Globus pallidus (tissue), 1 donor: ENCODE results near the gene TBPL1.
"Not testable (repeated sequence)": the region's sequence is repeated elsewhere in the genome, so short reads cannot be mapped to it uniquely, and the experiment has no call there.

Source experiments
- DNase-seq: peaks from one replicate; pipeline ENCODE4 v3.0.0-alpha.2; 2015; ENCODE audit warnings: low spot score

TBPL1 gene

GRCh38 chr6:133953634-133954415 is 801 bp downstream of the TBPL1 start:
- peak; percentile 24 for DNase-seq

DNA sequence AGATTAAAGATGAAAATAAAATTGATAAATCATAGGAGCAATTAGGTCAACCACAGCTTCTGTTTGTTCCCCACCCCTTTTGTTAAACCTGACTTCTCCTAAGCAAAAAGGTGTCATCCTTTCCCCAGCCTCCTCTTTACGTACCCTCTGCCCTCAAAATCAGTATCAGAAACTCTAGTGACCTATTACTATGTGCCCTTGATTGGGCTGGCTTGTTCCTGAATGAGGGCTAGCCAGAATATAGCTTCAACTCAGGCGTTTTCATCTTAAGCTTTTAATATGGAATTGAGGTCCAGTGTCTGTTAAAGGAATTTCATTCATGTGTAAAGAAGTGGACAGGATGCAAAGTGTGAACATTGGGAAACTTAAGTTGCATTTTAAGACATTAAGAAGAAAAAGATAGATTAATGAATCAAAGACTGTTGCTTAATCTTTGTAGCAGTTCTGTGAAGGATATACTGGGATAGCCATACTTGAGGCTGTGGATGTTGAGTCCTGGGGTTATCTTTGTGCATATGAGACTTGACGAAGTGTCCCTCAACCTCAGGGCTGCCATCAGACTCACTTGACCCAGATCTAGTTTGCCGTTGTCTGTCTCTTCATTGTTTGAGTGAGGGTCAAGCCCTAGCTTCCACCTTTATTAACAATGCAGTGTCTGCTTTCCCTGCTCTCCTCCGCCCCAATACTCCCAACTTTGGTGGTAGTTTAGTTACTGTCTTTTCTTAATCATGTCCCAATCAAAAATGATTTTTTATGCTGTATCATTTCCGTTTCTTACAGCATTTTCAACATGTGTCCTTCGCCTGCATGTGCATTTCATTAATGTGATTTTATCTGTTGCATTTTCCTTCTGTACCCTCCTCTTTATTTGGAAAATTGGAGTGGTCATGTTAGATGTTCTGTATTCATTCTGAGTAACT is 1.9 kb downstream of the TBPL1 start:
- no peak for DNase-seq

DNA sequence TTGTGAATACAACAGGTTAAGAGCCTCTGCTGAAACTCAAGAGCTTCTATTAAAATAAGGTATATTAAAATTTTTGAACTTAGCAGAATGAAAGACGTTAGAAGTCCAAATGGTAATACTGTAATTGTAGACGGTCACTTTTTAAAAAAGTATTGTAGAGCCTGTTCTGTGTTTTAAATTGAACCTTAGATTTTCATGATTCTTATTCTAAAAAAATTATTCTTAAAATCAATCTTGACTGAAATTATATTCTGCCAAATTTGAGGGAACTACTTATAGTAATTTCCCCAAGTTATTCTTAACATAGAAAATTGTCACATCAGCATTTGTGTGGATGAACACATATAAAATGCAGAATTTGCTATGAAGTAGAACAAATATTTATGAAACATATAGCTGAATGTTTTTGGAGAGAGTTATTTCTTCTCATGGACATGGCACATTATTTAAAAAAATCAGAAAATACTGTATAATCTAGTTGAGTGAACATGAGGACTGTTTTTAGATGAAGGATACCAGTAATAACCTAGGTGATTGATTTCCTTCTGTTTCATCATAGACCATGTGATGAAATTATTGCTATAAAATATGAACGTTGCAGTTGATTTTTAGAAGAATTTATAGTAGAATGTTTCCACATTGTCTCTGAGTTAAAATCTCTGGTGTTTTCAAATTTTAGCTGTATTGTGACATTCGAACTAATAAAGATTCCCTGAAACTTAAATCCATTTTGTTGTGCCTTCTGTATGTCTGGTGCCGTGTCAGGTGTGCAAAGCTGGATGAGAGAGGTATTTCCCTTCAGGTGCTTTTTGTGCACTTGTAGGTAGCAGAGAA is 2.8 kb downstream of the TBPL1 start:
- DNase-seq: no peak

- DNase-seq: no peak
Measured at GRCh38 chr6:133956416-133957049, 3.5 kb downstream of the TBPL1 start.

DNA sequence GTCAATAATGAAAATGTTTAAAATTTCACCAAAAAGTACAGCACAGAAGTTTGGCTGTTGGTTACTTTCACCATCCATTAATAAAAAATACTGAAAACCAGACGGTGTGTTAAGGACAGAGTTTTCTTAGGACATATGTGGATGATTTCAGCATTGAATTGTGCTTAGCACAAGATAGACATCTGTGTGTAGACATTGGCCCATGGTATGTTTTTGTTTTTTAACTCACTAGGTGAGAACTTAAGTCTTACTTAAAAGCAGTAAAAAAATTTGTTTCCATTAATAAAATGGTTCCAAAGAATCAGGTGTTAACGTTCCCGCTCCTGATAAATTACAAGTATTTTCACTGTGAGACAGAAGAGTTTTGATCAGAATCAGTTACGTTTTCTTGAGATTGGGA is 4.2 kb downstream of the TBPL1 start:
- no peak for DNase-seq

DNA sequence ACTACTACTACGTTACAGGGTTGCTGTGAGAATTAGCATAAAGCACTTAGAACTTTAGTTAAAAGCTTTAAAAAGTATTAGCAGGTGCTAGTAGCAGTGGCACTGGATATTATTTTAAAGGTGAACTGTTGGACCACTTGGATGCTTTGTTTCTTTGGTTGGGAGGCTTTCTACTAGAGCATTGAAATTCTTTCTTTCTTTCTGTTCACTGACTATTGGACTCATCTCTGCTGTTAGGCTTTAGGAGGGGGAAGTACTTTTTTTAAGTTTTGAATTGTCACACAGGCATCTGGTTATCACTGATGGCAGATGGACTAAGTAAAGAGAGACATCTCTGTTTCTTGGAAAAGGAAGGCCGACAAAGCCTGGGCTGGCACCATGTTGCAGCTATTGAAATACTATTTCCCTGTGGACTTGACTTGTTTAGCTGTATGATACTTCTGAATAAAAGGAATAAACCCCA is 4.8 kb downstream of the TBPL1 start:
- DNase-seq: no peak

GRCh38 chr6:133958791-133959190 is 5.8 kb downstream of the TBPL1 start:
- DNase-seq: no peak

DNA sequence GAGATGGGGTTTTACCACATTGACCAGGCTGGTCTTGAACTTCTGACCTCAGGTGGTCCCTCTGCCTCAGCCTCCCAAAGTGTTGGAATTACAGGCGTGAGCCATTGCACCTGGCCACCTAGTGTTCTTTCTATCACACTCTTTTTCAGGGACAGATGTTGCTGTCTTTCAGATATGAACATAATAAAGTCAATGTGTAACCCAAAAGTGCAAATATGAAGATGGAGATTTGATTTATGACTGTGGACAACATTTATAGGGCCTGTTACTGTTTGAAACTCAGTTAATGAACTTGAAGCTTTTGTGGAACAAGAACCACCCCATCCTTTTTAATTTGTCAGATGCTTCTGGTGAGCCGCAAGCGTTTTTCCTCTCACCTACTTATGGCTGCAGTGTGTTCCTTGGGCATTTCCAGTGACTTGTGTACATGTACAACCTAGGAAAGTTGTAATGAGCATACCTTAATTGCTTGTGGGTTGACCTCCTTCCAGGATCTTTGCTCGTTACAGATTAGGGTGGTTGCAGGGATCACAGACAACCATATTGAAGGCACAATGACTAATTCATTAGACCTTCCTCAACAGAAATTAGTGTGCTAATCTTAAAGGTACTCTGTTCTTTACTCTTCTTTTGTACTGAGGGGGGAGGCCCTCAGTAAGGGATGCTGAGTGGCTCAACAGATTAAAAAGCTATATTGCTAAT is 6.8 kb downstream of the TBPL1 start:
- DNase-seq: no peak

DNA sequence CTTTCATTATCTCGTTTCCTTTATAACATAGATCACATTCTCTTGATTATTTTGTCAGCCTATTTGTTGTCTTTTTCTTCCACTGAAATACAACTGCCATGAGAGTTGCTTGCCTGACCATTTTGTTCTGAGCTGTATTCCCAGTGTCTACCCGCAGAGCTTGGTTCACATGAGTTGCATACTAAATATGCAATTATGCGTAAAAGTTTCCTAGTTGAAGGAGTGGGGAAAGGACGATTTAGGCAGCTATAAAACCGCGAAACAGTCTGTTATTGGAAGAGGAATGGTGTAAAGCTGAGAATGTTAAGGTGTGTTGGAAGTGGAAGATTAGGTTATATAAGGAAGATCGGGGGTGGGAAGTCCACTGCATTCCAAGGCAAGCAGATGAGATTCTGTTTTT is 8.8 kb downstream of the TBPL1 start:
- DNase-seq: no peak

GRCh38 chr6:133964052-133964451 is 11.0 kb downstream of the TBPL1 start:
- no peak for DNase-seq

DNA sequence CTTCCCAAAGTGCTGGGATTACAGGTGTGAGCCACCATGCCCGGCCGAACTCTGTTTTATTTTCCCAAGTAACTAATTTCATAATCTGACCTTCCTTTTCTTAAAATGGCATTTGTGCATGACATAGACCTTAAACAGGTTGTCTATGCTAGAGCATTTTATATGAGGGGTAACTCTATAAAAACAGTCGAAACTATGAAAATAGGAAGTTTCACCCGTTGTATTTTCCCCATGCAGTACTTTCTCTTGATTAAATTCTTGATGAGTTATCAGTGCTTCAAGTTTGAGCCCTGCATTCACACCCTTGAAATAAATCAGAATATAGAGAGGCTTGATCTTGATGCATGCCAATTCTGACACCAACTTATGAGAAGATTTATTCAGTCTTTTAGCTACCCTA is 11.7 kb downstream of the TBPL1 start:
- DNase-seq: no peak

DNA sequence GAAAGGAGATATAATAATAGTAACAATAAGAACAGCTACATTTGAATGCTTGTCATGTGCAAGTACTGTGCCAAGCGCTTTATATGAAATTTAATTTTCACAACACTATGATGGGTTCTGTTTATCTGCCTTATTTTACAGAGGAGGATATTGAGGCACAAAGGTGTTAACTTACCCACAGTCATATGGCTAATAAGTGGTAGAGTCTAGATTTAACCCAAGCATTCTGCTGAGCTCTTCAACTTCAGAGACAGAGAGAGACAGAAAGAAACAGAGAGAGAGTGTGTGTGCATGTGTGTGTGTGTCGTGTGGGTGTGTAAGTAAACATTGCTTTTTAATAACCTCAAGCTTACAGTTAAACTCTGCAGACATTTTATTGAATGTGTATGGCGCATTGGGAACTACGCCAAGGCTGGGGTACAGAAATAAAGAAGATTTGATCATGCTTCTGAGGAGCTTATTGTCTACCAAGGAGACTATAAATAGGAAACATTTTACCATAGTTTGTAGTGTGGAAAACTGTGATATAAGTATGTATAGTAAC is 12.9 kb downstream of the TBPL1 start:
- DNase-seq: no peak

DNA sequence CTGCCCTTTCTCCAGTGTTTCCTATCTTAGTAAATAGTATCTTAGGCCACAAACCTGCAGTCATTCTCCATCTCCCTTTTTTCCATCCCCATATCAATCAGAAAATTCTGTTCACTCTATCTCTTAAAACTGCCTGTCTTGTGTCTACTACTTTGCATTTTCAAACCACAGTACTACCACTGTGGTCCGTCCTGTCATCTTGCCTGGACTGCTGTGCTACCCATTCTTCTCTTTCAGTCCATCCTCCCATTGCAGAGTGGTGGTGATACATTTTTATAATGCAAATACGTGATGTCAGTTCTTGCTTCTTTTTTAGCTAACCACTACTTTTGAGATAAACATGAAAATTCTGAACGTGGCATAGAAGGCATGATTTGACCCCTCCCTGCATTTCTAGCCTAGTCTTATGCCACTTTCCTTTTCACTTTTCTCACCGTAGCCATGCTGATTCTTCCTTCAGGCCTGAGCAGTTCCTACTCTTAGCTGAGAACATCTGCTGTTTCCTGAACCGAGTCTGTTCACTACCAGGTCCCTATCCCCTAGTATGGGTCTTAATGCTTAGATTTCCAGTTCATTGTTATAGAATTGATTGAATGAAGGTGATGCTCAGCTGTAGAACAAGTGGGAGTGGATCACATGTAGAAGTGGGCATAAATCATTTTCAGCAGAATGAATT is 13.8 kb downstream of the TBPL1 start:
- no peak for DNase-seq

GRCh38 chr6:133967347-133967746 is 14.3 kb downstream of the TBPL1 start:
- no peak for DNase-seq

- DNase-seq: not testable (repeated sequence)
Measured at GRCh38 chr6:133967835-133968234, 14.8 kb downstream of the TBPL1 start.

GRCh38 chr6:133969285-133969920 is 16.4 kb downstream of the TBPL1 start:
- DNase-seq: no peak

GRCh38 chr6:133969921-133970295 is 16.9 kb downstream of the TBPL1 start:
- DNase-seq: no peak

GRCh38 chr6:133971861-133972260 is 18.8 kb downstream of the TBPL1 start:
- no peak for DNase-seq

DNA sequence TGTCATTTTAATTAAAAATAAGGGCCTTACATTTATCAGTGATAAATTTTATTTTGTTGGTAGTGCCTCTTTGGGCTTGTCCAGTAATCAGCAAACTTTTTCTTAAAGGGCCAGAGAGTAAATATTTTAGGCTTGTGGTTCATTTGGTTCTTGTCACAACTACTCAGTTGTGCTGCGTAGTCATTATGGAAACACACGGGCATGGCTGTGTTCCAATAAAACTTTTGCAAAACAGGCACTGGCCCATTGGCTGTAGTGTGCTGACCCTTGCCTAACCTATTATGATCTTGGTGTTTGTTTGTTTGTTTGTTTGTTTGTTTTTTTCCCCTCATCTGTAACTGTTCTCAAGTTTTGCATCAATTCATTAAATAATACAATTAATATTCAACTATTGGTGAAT is 19.4 kb downstream of the TBPL1 start:
- DNase-seq: no peak
